Smooth muscle cell (in vitro differentiated cells): ENCODE data around the gene PLXNA4. TPM values are rescaled to one million over a fixed set of nuclear protein-coding genes. Genes with fewer than 3 reads are reported as not detected.

ENCODE experiments used
- DNase-seq: peaks from one replicate; lab custom pipeline; 2025; ENCODE audit not compliant: unreplicated experiment; lab: John Stamatoyannopoulos, UW
- H2AFZ ChIP-seq: fragments of 200-600 bp; sonication (generic); 2 replicates; pipeline ENCODE4 v1.6.0; 2016; ENCODE audit warnings: antibody characterized with exemption, low read depth, mild to moderate bottlenecking
- H3F3A ChIP-seq: fragments of 200-600 bp; sonication (generic); 2 replicates; pipeline ENCODE4 v1.6.0; 2017; ENCODE audit warnings: antibody characterized with exemption, low read depth
- H3K27ac ChIP-seq: fragments of 200-600 bp; sonication (generic); 2 replicates; pipeline ENCODE4 v1.5.1; 2016; ENCODE audit warnings: low read depth, mild to moderate bottlenecking
- H3K27me3 ChIP-seq: fragments of 200-600 bp; sonication (generic); 2 replicates; pipeline ENCODE4 v1.6.1; 2016; ENCODE audit warnings: low read depth, mild to moderate bottlenecking
- H3K36me3 ChIP-seq: fragments of 200-600 bp; sonication (generic); 2 replicates; pipeline ENCODE4 v1.5.1; 2016; ENCODE audit warnings: low read depth
- H3K4me1 ChIP-seq: fragments of 200-600 bp; sonication (generic); 2 replicates; pipeline ENCODE4 v1.5.1; 2016; ENCODE audit warnings: low read depth
- H3K4me2 ChIP-seq: fragments of 200-600 bp; sonication (generic); 2 replicates; pipeline ENCODE4 v1.6.0; 2016; ENCODE audit warnings: mild to moderate bottlenecking
- H3K4me3 ChIP-seq: fragments of 200-600 bp; sonication (generic); 2 replicates; pipeline ENCODE4 v1.5.1; 2016; ENCODE audit warnings: mild to moderate bottlenecking
- H3K79me2 ChIP-seq: fragments of 200-600 bp; sonication (generic); 2 replicates; pipeline ENCODE4 v1.6.0; 2016; ENCODE audit warnings: low read depth, mild to moderate bottlenecking
- H3K9ac ChIP-seq: fragments of 200-600 bp; sonication (generic); 2 replicates; pipeline ENCODE4 v1.6.0; 2016; ENCODE audit warnings: low read depth
- H3K9me3 ChIP-seq: fragments of 200-600 bp; sonication (generic); replicated peaks from 2 replicates; pipeline ENCODE4 v1.5.1; 2016; ENCODE audit warnings: low read depth
- H4K20me1 ChIP-seq: fragments of 200-600 bp; sonication (generic); 2 replicates; pipeline ENCODE4 v1.6.0; 2016; ENCODE audit warnings: low read depth
- WGBS: methylation state at CpG from one replicate; pipeline ENCODE4 v1.1.7; 2016; ENCODE audit warnings: low lambda C conversion rate; 5-methylcytosine and 5-hydroxymethylcytosine counted together
- polyA plus RNA-seq: library from polyadenylated mRNA; unstranded; fragments of >200 nt; fragmentation: Nextera tagmentation; extraction: Ambion mirVana; gene quantifications from 2 replicates; pipeline ENCODE4 v1.2.1, GENCODE V29; 2016
- total RNA-seq: library from RNA; depleted of rRNA; stranded (reverse); fragments of >200 nt; gene quantifications from 2 replicates; pipeline ENCODE4 v1.2.3, GENCODE V29; 2014
- TF ChIP-seq, protein P1 (sequence below): fragments of 200-600 bp; sonication (generic); IDR thresholded peaks from 2 replicates; pipeline ENCODE4 v1.5.1; 2017; ENCODE audit warnings: borderline replicate concordance, mild to moderate bottlenecking, antibody characterized with exemption; ENCODE audit not compliant: insufficient read depth, poor library complexity, severe bottlenecking

PLXNA4 gene
- total and polyA plus RNA-seq, 2 experiments from 2014 or later = 8.5 to 9.9 TPM

DNA sequence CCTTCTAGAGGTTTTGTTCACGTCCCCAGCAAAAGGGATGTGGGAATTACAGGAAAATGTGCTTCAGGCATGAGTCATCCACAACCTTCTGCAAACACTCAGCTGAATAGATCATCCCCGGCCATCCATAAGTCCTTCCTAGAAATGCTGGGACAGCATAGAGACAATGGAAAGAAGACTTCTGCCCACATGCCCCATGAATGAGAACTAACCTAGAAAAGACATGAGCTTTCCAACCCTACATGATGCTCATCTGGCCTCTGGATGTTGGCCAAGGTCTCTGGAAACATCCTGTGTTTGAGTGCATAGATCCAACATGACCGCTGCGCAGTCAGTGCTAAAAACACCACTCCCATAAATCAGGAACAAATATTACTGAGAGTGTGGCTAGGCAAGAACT lies 277.5 kb downstream of the PLXNA4 start:
- Histone ChIP-seq H3K4me2 (peak overlapping the region; percentile 56), H3F3A (peaks cover 17% of the 10 kb centered on the region), H3K27me3 (no peaks in the 10 kb centered on the region), H3K9me3 (no peaks in the 10 kb centered on the region), H3K36me3 (no peaks in the 10 kb centered on the region), H3K4me3 (no peak overlapping the region), H3K9ac (no peak overlapping the region), H3K79me2 (no peaks in the 10 kb centered on the region), H2AFZ (no peak overlapping the region), H3K4me1 (no peaks in the 10 kb centered on the region), H4K20me1 (no peaks in the 10 kb centered on the region), H3K27ac (peak overlapping the region; percentile 44)
- 48% methylated on average over 4 of the region's 4 CpGs for WGBS
- no peak for DNase-seq
- TF ChIP-seq, protein P1, sequence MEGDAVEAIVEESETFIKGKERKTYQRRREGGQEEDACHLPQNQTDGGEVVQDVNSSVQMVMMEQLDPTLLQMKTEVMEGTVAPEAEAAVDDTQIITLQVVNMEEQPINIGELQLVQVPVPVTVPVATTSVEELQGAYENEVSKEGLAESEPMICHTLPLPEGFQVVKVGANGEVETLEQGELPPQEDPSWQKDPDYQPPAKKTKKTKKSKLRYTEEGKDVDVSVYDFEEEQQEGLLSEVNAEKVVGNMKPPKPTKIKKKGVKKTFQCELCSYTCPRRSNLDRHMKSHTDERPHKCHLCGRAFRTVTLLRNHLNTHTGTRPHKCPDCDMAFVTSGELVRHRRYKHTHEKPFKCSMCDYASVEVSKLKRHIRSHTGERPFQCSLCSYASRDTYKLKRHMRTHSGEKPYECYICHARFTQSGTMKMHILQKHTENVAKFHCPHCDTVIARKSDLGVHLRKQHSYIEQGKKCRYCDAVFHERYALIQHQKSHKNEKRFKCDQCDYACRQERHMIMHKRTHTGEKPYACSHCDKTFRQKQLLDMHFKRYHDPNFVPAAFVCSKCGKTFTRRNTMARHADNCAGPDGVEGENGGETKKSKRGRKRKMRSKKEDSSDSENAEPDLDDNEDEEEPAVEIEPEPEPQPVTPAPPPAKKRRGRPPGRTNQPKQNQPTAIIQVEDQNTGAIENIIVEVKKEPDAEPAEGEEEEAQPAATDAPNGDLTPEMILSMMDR = no peak

DNA sequence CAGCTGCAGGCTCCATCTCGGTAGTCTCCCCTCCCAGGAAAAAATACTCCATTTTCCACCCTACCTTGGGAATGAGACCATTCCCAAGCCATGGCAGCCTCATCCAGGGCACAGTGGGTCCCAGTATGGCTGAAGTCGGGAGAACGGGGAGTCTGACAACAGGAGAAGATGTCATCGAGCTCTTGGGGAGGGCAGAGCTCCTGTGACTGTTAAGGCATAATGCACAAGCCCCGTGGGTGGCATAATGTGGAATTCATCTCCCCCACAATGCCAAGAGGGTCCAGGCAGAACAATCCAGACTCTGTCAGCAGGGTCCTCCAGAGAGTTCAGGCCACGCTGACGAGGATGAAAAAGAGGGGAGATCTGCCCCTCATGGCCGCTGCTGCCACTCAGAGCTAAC lies 279.4 kb downstream of the PLXNA4 start:
- H3K27ac ChIP-seq = no peak overlapping the region
- H3F3A ChIP-seq = peaks cover 17% of the 10 kb centered on the region
- H3K79me2 ChIP-seq = no peaks in the 10 kb centered on the region
- H3K36me3 ChIP-seq = no peaks in the 10 kb centered on the region
- no peaks in the 10 kb centered on the region for H4K20me1 ChIP-seq
- 85% methylated on average over 8 of the region's 8 CpGs for WGBS
- no peak overlapping the region for H3K9ac ChIP-seq
- no peak overlapping the region for H2AFZ ChIP-seq
- no peak overlapping the region for H3K4me3 ChIP-seq
- no peak overlapping the region for H3K4me2 ChIP-seq
- DNase-seq = no peak
- no peaks in the 10 kb centered on the region for H3K27me3 ChIP-seq
- TF ChIP-seq, protein P1 = no peak
- H3K9me3 ChIP-seq = no peaks in the 10 kb centered on the region
- H3K4me1 ChIP-seq = peaks cover 7% of the 10 kb centered on the region

DNA sequence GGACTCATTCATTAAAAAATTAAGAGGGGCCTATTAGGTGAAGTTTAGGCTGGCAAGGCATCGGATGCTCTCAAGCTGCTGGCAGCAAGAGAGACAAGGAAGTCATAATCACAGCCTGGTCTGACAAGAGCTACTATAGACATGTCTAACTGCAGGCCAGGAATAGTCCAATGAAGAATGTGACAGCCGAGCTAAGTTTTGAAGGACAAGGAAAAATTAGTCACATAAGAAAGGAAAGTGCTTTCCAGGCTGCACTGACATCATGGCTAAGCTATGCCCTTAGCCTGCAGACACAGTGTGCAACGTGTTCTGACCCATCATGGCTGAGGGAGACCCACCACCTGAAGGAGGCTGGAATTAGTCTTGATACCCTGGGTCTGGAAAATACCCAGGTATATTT lies 281.1 kb downstream of the PLXNA4 start:
- DNase-seq = no peak
- H2AFZ ChIP-seq = no peak overlapping the region
- TF ChIP-seq, protein P1 = no peak

DNA sequence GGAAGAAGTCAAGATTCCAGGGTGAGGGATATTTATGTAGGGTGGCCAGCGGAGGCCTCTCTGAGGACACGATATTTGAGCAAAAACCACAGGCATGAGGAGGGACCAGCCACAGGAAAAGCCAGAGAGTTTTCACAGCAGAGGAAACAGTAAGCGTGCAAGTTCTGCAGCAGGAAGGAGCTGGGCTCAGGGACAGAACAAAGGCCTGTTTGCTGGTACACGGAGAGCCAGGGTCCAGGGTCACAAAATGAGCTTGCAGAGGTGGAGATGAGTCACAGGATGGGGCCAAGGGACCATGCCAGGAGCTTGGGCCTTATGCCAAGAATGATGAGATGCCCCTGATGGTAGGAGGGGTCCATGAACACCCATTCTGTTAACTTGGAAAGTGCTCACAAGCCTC lies 283.5 kb downstream of the PLXNA4 start:
- Histone ChIP-seq H3K4me2 (peak overlapping the region; percentile 59), H4K20me1 (no peaks in the 10 kb centered on the region), H3K4me3 (no peak overlapping the region), H3F3A (peaks cover 2% of the 10 kb centered on the region), H2AFZ (peak overlapping the region; percentile 4), H3K27ac (peak overlapping the region; percentile 22), H3K36me3 (no peaks in the 10 kb centered on the region), H3K79me2 (no peaks in the 10 kb centered on the region), H3K9me3 (no peaks in the 10 kb centered on the region), H3K4me1 (peaks cover 7% of the 10 kb centered on the region), H3K27me3 (no peaks in the 10 kb centered on the region), H3K9ac (no peak overlapping the region)
- no peak for DNase-seq
- TF ChIP-seq, protein P1 = no peak
- WGBS = 19% methylated on average over 4 of the region's 4 CpGs

More for the DNA sequence above, 281.1 kb downstream of the PLXNA4 start:
- Histone ChIP-seq H3K9me3 (no peaks in the 10 kb centered on the region), H4K20me1 (no peaks in the 10 kb centered on the region), H3K9ac (no peak overlapping the region), H3K4me3 (no peak overlapping the region), H3K79me2 (no peaks in the 10 kb centered on the region), H3K27ac (peak overlapping the region; percentile 55), H3K4me2 (no peak overlapping the region), H3K4me1 (peaks cover 7% of the 10 kb centered on the region), H3K27me3 (no peaks in the 10 kb centered on the region), H3F3A (peaks cover 17% of the 10 kb centered on the region), H3K36me3 (no peaks in the 10 kb centered on the region)
- WGBS = 39% methylated on average over 3 of the region's 3 CpGs
